GM18870 (cell line): ENCODE data around the gene LDLRAD3.

Experiments used
- ATAC-seq: cut with Tn5 transposase; IDR thresholded peaks from one replicate; pipeline ENCODE4 v1.9.1; 2021; ENCODE audit warnings: moderate library complexity; ENCODE audit not compliant: unreplicated experiment

The LDLRAD3 gene

GRCh38 chr11:36015799-36016198 lies 71.9 kb downstream of the LDLRAD3 start:
- ATAC-seq = no peak

GRCh38 chr11:36016263-36016662 lies 72.4 kb downstream of the LDLRAD3 start:
- ATAC-seq = no peak

GRCh38 chr11:36016709-36017108 lies 72.8 kb downstream of the LDLRAD3 start:
- ATAC-seq = no peak

- no peak for ATAC-seq
Measured at GRCh38 chr11:36019005-36019596, 75.2 kb downstream of the LDLRAD3 start.

GRCh38 chr11:36019722-36020121 lies 75.9 kb downstream of the LDLRAD3 start:
- ATAC-seq = no peak

GRCh38 chr11:36022882-36023281 lies 79.0 kb downstream of the LDLRAD3 start:
- ATAC-seq = no peak

- no peak for ATAC-seq
Measured at GRCh38 chr11:36023922-36024321, 80.1 kb downstream of the LDLRAD3 start.

- no peak for ATAC-seq
Measured at GRCh38 chr11:36024716-36025115, 80.9 kb downstream of the LDLRAD3 start.

- ATAC-seq = no peak
Measured at GRCh38 chr11:36026315-36026968, 82.6 kb downstream of the LDLRAD3 start.

GRCh38 chr11:36027731-36028130 lies 83.9 kb downstream of the LDLRAD3 start:
- ATAC-seq = no peak

- no peak for ATAC-seq
Measured at GRCh38 chr11:36029616-36030015, 85.8 kb downstream of the LDLRAD3 start.

- ATAC-seq = no peak
Measured at GRCh38 chr11:36030731-36031281, 86.9 kb downstream of the LDLRAD3 start.

- no peak for ATAC-seq
Measured at GRCh38 chr11:36033082-36033751, 89.4 kb downstream of the LDLRAD3 start.

GRCh38 chr11:36033936-36034335 lies 90.1 kb downstream of the LDLRAD3 start:
- ATAC-seq = no peak

GRCh38 chr11:36034551-36035331 lies 90.9 kb downstream of the LDLRAD3 start:
- ATAC-seq = no peak

- ATAC-seq = no peak
Measured at GRCh38 chr11:36035454-36035853, 91.6 kb downstream of the LDLRAD3 start.

GRCh38 chr11:36035999-36036398 lies 92.1 kb downstream of the LDLRAD3 start:
- no peak for ATAC-seq

- no peak for ATAC-seq
Measured at GRCh38 chr11:36037031-36037430, 93.2 kb downstream of the LDLRAD3 start.

GRCh38 chr11:36038541-36038940 lies 94.7 kb downstream of the LDLRAD3 start:
- ATAC-seq = no peak

- ATAC-seq = no peak
Measured at GRCh38 chr11:36039471-36039870, 95.6 kb downstream of the LDLRAD3 start.

GRCh38 chr11:36041988-36042611 lies 98.2 kb downstream of the LDLRAD3 start:
- ATAC-seq = no peak
